K562 (cell line): ENCODE measurements around the gene GNA14. TPM values are rescaled to one million over a fixed set of nuclear protein-coding genes. Genes with fewer than 3 reads are reported as not detected.

Source experiments
- ESRRA ChIP-seq: fragments of 450-650 bp; IDR thresholded peaks from 2 replicates; pipeline ENCODE4 v1.6.1; 2014; ENCODE audit warnings: low read depth, mild to moderate bottlenecking, moderate library complexity, borderline replicate concordance
- FOXJ2 ChIP-seq: fragments of 200-800 bp; sonication (Bioruptor generic); IDR thresholded peaks from 2 replicates; pipeline ENCODE4 v1.6.1; 2016; ENCODE audit warnings: missing genetic modification characterization, missing compliant biosample characterization
- KDM5B ChIP-seq: fragments of 200-600 bp; sonication (generic); IDR thresholded peaks from 2 replicates; pipeline ENCODE4 v1.6.1; 2012; ENCODE audit warnings: low read depth, mild to moderate bottlenecking, moderate library complexity, low read length, control low read depth, inconsistent platforms; ENCODE audit not compliant: insufficient replicate concordance
- MGA ChIP-seq: fragments of 450-650 bp; IDR thresholded peaks from 2 replicates; pipeline ENCODE4 v1.6.1; 2016; ENCODE audit warnings: mild to moderate bottlenecking, moderate library complexity
- MTA1 ChIP-seq: fragments of 450-650 bp; IDR thresholded peaks from 2 replicates; pipeline ENCODE4 v1.6.1; 2017; ENCODE audit warnings: borderline replicate concordance
- NBN ChIP-seq: fragments of 450-650 bp; IDR thresholded peaks from 2 replicates; pipeline ENCODE4 v1.6.1; 2016; ENCODE audit warnings: low read depth, mild to moderate bottlenecking
- POLR2AphosphoS5 ChIP-seq: IDR thresholded peaks from 2 replicates; pipeline ENCODE4 v1.6.1; 2011; ENCODE audit warnings: mild to moderate bottlenecking, low read depth, low read length, moderate library complexity; ENCODE audit not compliant: control insufficient read depth, insufficient read depth
- ZNF436 ChIP-seq: fragments of 250-450, 450-650 bp; sonication (Bioruptor Pico); formaldehyde crosslinking; IDR thresholded peaks from 2 replicates; pipeline ENCODE4 v1.7.0; 2020; ENCODE audit warnings: mild to moderate bottlenecking
- ZNF707 ChIP-seq: fragments of 250-450 bp; sonication (Bioruptor Pico); conservative IDR thresholded peaks from 2 replicates; pipeline ENCODE4 v1.8.0; 2022; ENCODE audit warnings: inconsistent platforms, mild to moderate bottlenecking, moderate library complexity
- ZSCAN32 ChIP-seq: fragments of 450-650 bp; formaldehyde crosslinking; IDR thresholded peaks from 2 replicates; pipeline ENCODE4 v1.4.0; 2020; ENCODE audit warnings: mild to moderate bottlenecking, moderate library complexity
- polyA plus RNA-seq, 8 experiments: library from polyadenylated mRNA; depleted of rRNA in 4 of 8; stranded (reverse) in 5 of 8; unstranded in 3 of 8; fragments of >200 nt; fragmentation: Nextera tagmentation in 2 of 8; fragmentation: Illumina TruSeq in 1 of 8; extraction: Ambion mirVana in 2 of 8; extraction: Trizol in 1 of 8; gene quantifications; 2 replicates each; pipeline versions ENCODE4 v1.2.1 to v1.2.3, GENCODE V29; 2011 to 2014; ENCODE audit warnings: inconsistent platforms in 1 of 8, missing spikeins in 1 of 8
- total RNA-seq, 7 experiments: library from RNA; depleted of rRNA in 6 of 7; stranded (reverse); fragments of >200 nt in 6 of 7; fragmentation: Illumina TruSeq in 2 of 7; extraction: Trizol in 2 of 7; gene quantifications; 2 replicates each; pipeline versions ENCODE4 v1.2.1 to v1.2.3, GENCODE V29; 2011 to 2021; ENCODE audit warnings: low replicate concordance in 1 of 7

Gene GNA14
- total and polyA plus RNA-seq, 9 of the 15 experiments (the other 6 are each of a cell fraction or from before 2014, with no cell fraction given), result 0.03 to 0.11 (median 0.03) TPM; not detected in 6

DNA sequence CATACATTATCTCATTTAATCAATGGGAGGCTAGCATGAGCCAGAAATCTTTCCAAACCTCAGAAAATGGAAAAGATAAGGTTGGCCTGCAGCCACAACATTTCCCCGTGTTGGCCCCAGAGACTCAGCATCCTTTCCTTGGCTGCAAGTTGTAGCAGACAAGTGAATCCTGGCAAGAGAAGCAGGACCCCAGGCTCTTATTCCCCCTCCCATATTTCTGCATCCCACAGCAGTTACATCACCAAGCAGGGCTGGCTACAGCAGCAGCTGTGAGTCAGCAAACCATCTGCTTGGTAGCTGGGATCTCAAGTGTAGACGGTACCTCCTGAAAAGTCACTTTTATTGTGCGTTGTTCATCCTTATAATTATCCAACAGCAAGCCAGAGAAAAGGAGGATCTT lies 212.4 kb downstream of the GNA14 start (continued):
- TF ChIP-seq MGA (no peak), NBN (no peak), KDM5B (no peak), ZSCAN32 (CRISPR knock-in tag) (no peak), ZNF436 (CRISPR knock-in tag) (no peak), MTA1 (no peak), FOXJ2 (tag) (no peak), ESRRA (no peak), POLR2AphosphoS5 (no peak), ZNF707 (no peak)
